K562 (cell line): ENCODE data around the gene E2F2. TPM values are rescaled to one million over a fixed set of nuclear protein-coding genes. Genes with fewer than 3 reads are reported as not detected.
A peak's percentile ranks its signal among the peaks of the same experiment; 100 is the strongest.

Source experiments
- ADNP ChIP-seq: fragments of 200-800 bp; sonication (Bioruptor generic); IDR thresholded peaks from 2 replicates; pipeline ENCODE4 v1.6.1; 2016; ENCODE audit warnings: missing genetic modification characterization, missing compliant biosample characterization
- BRD9 ChIP-seq: fragments of 450-650 bp; IDR thresholded peaks from 2 replicates; pipeline ENCODE4 v1.6.1; 2018; ENCODE audit warnings: low read depth; ENCODE audit not compliant: partially characterized antibody
- BRF1 ChIP-seq: IDR thresholded peaks from 3 replicates; pipeline ENCODE4 v1.6.1; 2011; ENCODE audit warnings: borderline replicate concordance, mild to moderate bottlenecking; ENCODE audit not compliant: insufficient read length; ENCODE audit errors: extremely low read depth
- COPS2 ChIP-seq: fragments of 450-650 bp; conservative IDR thresholded peaks from 2 replicates; pipeline ENCODE4 v1.6.1; 2016; ENCODE audit warnings: mild to moderate bottlenecking, moderate library complexity
- EWSR1 ChIP-seq: fragments of 450-650 bp; IDR thresholded peaks from 2 replicates; pipeline ENCODE4 v1.6.1; 2018; ENCODE audit warnings: borderline replicate concordance, mild to moderate bottlenecking, low read depth, moderate library complexity; ENCODE audit not compliant: partially characterized antibody
- GATAD2B ChIP-seq: fragments of 450-650 bp; IDR thresholded peaks from 2 replicates; pipeline ENCODE4 v1.6.1; 2017; ENCODE audit warnings: mild to moderate bottlenecking, borderline replicate concordance
- HDAC1 ChIP-seq, 2 experiments: fragments of 450-650 bp; IDR thresholded peaks; 2 replicates each; pipeline ENCODE4 v1.6.1; 2016 to 2017; ENCODE audit warnings: inconsistent platforms in 1 of 2, mild to moderate bottlenecking in 1 of 2, moderate library complexity in 1 of 2
- L3MBTL2 ChIP-seq: fragments of 450-650 bp; IDR thresholded peaks from 2 replicates; pipeline ENCODE4 v1.6.1; 2016; ENCODE audit warnings: mild to moderate bottlenecking, moderate library complexity
- MAFG ChIP-seq: fragments of 450-650 bp; conservative IDR thresholded peaks from 2 replicates; pipeline ENCODE4 v1.6.1; 2016; ENCODE audit warnings: missing genetic modification characterization, missing compliant biosample characterization
- MTF1 ChIP-seq: fragments of 250-450 bp; sonication (Bioruptor Pico); IDR thresholded peaks from 2 replicates; pipeline ENCODE4 v1.9.0; 2021; ENCODE audit warnings: moderate library complexity, mild to moderate bottlenecking, inconsistent platforms, borderline replicate concordance
- NBN ChIP-seq: fragments of 450-650 bp; IDR thresholded peaks from 2 replicates; pipeline ENCODE4 v1.6.1; 2016; ENCODE audit warnings: low read depth, mild to moderate bottlenecking
- NR2C1 ChIP-seq, 2 experiments: fragments of 450-650 bp; IDR thresholded peaks; 2 replicates each; pipeline ENCODE4 v1.6.1; 2017; ENCODE audit warnings: mild to moderate bottlenecking in 2 of 2, antibody characterized with exemption in 1 of 2, inconsistent platforms in 1 of 2, missing compliant biosample characterization in 1 of 2, missing genetic modification characterization in 1 of 2
- SP1 ChIP-seq: sonication (generic); formaldehyde crosslinking; IDR thresholded peaks from 2 replicates; pipeline ENCODE4 v1.8.1; 2022; ENCODE audit warnings: mild to moderate bottlenecking, missing genetic modification reagents
- TFAM ChIP-seq: fragments of 250-450 bp; sonication (Bioruptor Pico); conservative IDR thresholded peaks from 2 replicates; pipeline ENCODE4 v1.5.0; 2021; ENCODE audit warnings: mild to moderate bottlenecking, moderate library complexity
- ZBTB5 ChIP-seq: fragments of 450-650 bp; IDR thresholded peaks from 2 replicates; pipeline ENCODE4 v1.6.1; 2017; ENCODE audit warnings: antibody characterized with exemption
- ZNF280B ChIP-seq: fragments of 250-450 bp; sonication (Bioruptor Pico); IDR thresholded peaks from 2 replicates; pipeline ENCODE4 v1.5.1; 2021; ENCODE audit warnings: mild to moderate bottlenecking
- ZNF449 ChIP-seq: fragments of 250-450 bp; sonication (Bioruptor Pico); IDR thresholded peaks from 2 replicates; pipeline ENCODE4 v1.8.0; 2022; ENCODE audit warnings: moderate library complexity, mild to moderate bottlenecking, inconsistent platforms
- ZNF551 ChIP-seq: fragments of 250-450 bp; sonication (Bioruptor Pico); IDR thresholded peaks from 2 replicates; pipeline ENCODE4 v1.5.0; 2021; ENCODE audit warnings: mild to moderate bottlenecking, moderate library complexity
- polyA plus RNA-seq, 8 experiments: library from polyadenylated mRNA; depleted of rRNA in 4 of 8; stranded (reverse) in 5 of 8; unstranded in 3 of 8; fragments of >200 nt; fragmentation: Nextera tagmentation in 2 of 8; fragmentation: Illumina TruSeq in 1 of 8; extraction: Ambion mirVana in 2 of 8; extraction: Trizol in 1 of 8; gene quantifications; 2 replicates each; pipeline versions ENCODE4 v1.2.1 to v1.2.3, GENCODE V29; 2011 to 2014; ENCODE audit warnings: inconsistent platforms in 1 of 8, missing spikeins in 1 of 8
- total RNA-seq, 7 experiments: library from RNA; depleted of rRNA in 6 of 7; stranded (reverse); fragments of >200 nt in 6 of 7; fragmentation: Illumina TruSeq in 2 of 7; extraction: Trizol in 2 of 7; gene quantifications; 2 replicates each; pipeline versions ENCODE4 v1.2.1 to v1.2.3, GENCODE V29; 2011 to 2021; ENCODE audit warnings: low replicate concordance in 1 of 7
- TF ChIP-seq, protein P1 (sequence below): fragments of 250-450 bp; sonication (Bioruptor Pico); IDR thresholded peaks from 2 replicates; pipeline ENCODE4 v1.9.0; 2021; ENCODE audit warnings: mild to moderate bottlenecking
- TF ChIP-seq, protein P2 (sequence below): fragments of 450-650 bp; formaldehyde crosslinking; IDR thresholded peaks from 2 replicates; pipeline ENCODE4 v1.4.0; 2020; ENCODE audit warnings: mild to moderate bottlenecking, moderate library complexity
- TF ChIP-seq, protein P3 (sequence below): fragments of 450-650 bp; IDR thresholded peaks from 2 replicates; pipeline ENCODE4 v1.6.1; 2016; ENCODE audit warnings: low read depth, mild to moderate bottlenecking, moderate library complexity

Gene E2F2
- total and polyA plus RNA-seq, 9 of the 15 experiments (the other 6 are each of a cell fraction or from before 2014, with no cell fraction given) = 3.1 to 25.3 (median 11.4) TPM

DNA sequence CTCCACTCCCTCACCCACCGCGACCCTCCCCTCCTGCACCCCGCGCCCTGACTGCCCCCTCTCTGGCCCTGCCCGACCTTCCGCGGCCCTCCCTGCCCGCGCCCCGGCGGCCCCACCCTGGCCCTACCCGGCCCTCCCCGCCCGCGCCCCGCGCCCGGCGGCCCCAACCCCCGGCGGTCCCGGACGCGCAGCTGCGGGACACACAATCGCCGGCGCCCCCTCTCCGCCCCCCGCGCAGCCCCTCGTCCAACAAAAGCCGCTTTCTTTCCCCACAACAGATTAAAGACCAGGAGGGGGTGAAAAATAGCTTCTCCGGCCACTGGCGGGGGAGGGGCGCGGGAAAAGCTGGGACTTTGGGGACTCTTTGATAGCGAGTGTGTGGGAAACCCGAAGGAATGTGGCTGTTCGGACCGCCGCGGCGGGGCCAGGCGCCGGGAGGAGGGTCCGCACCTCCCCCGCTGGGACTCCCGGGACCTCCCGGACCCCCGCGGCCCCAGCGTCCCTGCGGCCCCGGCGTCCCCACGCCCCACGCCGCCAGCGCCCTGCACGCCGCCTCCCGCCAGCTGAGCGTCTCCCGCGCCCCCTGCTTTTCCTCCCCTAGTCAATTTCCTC lies 37.1 kb upstream of the E2F2 start (continued):
- TF ChIP-seq MTF1 (CRISPR knock-in tag) (no peak), ADNP (tag) (no peak), TFAM (CRISPR knock-in tag) (no peak), ZNF280B (CRISPR knock-in tag) (no peak), ZNF551 (CRISPR knock-in tag) (no peak), L3MBTL2 (peak; percentile 65), ZNF449 (CRISPR knock-in tag) (no peak), MAFG (no peak), SP1 (CRISPR knock-in tag) (no peak), NR2C1 (IDR thresholded peaks at IDR 0.05) (no peak), NR2C1 (tag; IDR thresholded peaks at IDR 0.05) (no peak), ZBTB5 (no peak), NBN (no peak), BRF1 (no peak), HDAC1 (IDR thresholded peaks at IDR 0.05) (no peak), BRD9 (no peak), GATAD2B (peak; percentile 76), EWSR1 (no peak), COPS2 (no peak)
- TF ChIP-seq, protein P1, sequence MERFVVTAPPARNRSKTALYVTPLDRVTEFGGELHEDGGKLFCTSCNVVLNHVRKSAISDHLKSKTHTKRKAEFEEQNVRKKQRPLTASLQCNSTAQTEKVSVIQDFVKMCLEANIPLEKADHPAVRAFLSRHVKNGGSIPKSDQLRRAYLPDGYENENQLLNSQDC (CRISPR knock-in tag) = no peak
- TF ChIP-seq, protein P2, sequence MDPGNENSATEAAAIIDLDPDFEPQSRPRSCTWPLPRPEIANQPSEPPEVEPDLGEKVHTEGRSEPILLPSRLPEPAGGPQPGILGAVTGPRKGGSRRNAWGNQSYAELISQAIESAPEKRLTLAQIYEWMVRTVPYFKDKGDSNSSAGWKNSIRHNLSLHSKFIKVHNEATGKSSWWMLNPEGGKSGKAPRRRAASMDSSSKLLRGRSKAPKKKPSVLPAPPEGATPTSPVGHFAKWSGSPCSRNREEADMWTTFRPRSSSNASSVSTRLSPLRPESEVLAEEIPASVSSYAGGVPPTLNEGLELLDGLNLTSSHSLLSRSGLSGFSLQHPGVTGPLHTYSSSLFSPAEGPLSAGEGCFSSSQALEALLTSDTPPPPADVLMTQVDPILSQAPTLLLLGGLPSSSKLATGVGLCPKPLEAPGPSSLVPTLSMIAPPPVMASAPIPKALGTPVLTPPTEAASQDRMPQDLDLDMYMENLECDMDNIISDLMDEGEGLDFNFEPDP (CRISPR knock-in tag) = no peak
- TF ChIP-seq, protein P3, sequence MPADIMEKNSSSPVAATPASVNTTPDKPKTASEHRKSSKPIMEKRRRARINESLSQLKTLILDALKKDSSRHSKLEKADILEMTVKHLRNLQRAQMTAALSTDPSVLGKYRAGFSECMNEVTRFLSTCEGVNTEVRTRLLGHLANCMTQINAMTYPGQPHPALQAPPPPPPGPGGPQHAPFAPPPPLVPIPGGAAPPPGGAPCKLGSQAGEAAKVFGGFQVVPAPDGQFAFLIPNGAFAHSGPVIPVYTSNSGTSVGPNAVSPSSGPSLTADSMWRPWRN = no peak
